ENCODE data around the gene ZIK1. TPM values are rescaled to one million over a fixed set of nuclear protein-coding genes. Genes with fewer than 3 reads are reported as not detected.

Gene ZIK1
- total RNA-seq, 1 donor from 2014 or later: 12.9 TPM

- peaks cover 4% of the 10 kb centered on the region for H3K27me3 Mint-ChIP-seq
- peak overlapping the region; percentile 21 for H3K4me3 Mint-ChIP-seq (ENCODE audit: low read depth)
- no peak for DNase-seq (ENCODE audit: low spot score, unreplicated experiment)
- peaks cover 49% of the 10 kb centered on the region for H3K9me3 Mint-ChIP-seq (ENCODE audit: low read depth)
- peaks cover 9% of the 10 kb centered on the region for H3K4me1 Mint-ChIP-seq (ENCODE audit: low read depth)
- no peak for TF ChIP-seq CTCF (IDR thresholded peaks at IDR 0.05; ENCODE audit: unreplicated experiment)
- peaks cover 45% of the 10 kb centered on the region for H3K36me3 Mint-ChIP-seq (ENCODE audit: insufficient read depth)
- no peak overlapping the region for H3K27ac Mint-ChIP-seq
Measured at GRCh38 chr19:57583104-57583520, 833 bp upstream of the ZIK1 start.

- Mint-ChIP-seq H3K36me3 (ENCODE audit: insufficient read depth) (peaks cover 82% of the 10 kb centered on the region), H3K9me3 (ENCODE audit: low read depth) (peaks cover 67% of the 10 kb centered on the region), H3K4me3 (ENCODE audit: low read depth) (no peak overlapping the region), H3K4me1 (ENCODE audit: low read depth) (peaks cover 6% of the 10 kb centered on the region), H3K27me3 (no peaks in the 10 kb centered on the region), H3K27ac (no peak overlapping the region)
- TF ChIP-seq CTCF (IDR thresholded peaks at IDR 0.05; ENCODE audit: unreplicated experiment): no peak
- no peak for DNase-seq (ENCODE audit: low spot score, unreplicated experiment)
Measured at GRCh38 chr19:57587529-57587928, 3.6 kb downstream of the ZIK1 start.

- Mint-ChIP-seq H3K4me1 (ENCODE audit: low read depth) (peaks cover 2% of the 10 kb centered on the region), H3K9me3 (ENCODE audit: low read depth) (peaks cover 37% of the 10 kb centered on the region), H3K36me3 (ENCODE audit: insufficient read depth) (peaks cover 23% of the 10 kb centered on the region), H3K27me3 (no peaks in the 10 kb centered on the region), H3K4me3 (ENCODE audit: low read depth) (peak overlapping the region; percentile 83), H3K27ac (peak overlapping the region; percentile 60)
- TF ChIP-seq CTCF (IDR thresholded peaks at IDR 0.05; ENCODE audit: unreplicated experiment): no peak
- DNase-seq (ENCODE audit: low spot score, unreplicated experiment): no peak
Measured at GRCh38 chr19:57599377-57599760, 15.4 kb downstream of the ZIK1 start.

DNA sequence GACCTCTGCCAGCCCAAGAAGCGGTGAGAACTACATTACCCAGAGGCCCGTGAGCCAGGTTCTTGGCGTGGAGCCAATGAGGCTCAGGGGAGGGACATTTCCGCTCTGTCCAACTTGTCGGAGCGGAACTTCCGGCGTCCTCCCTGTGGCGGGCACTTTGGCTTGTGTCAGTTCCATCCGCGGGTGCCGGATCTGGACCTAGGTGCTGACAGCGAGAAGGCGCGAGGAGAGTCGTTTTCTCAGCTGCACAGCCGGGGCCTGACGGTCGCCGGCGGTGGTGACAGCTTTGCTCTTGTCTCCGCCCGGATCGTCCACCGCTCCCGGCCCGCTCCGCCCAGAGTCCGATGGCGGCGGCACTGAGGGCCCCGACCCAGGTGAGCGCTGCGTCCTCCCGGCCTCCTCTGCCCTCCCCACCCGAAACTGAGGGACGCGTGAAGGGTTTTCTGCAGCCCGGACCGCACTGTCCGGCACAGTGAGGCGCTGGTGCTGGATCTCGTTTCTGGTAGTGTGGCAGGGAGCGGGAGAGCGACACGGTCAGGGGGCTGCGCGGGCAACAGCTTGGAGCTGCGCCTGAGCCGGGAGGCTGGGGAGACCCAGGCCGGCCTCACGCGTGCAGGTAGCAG, 15.9 kb downstream of the ZIK1 start, which contains the start of gene ZNF530:
ZNF530 (plus strand) TSS at position 125 of the 623 bp plus-strand sequence. CDS start 4,461 bp downstream, outside the sequence.
- Mint-ChIP-seq H3K4me1 (ENCODE audit: low read depth) (peaks cover 2% of the 10 kb centered on the region), H3K27me3 (no peaks in the 10 kb centered on the region), H3K27ac (peak within 1 kb of the TSS; percentile 60), H3K9me3 (ENCODE audit: low read depth) (peaks cover 42% of the 10 kb centered on the region), H3K4me3 (ENCODE audit: low read depth) (peak within 1 kb of the TSS; percentile 83), H3K36me3 (ENCODE audit: insufficient read depth) (peaks cover 28% of the 10 kb centered on the region)
- peak; percentile 67 for DNase-seq (ENCODE audit: low spot score, unreplicated experiment)
- no peak for TF ChIP-seq CTCF (IDR thresholded peaks at IDR 0.05; ENCODE audit: unreplicated experiment)

- peaks cover 30% of the 10 kb centered on the region for H3K9me3 Mint-ChIP-seq (ENCODE audit: low read depth)
- no peak for DNase-seq (ENCODE audit: low spot score, unreplicated experiment)
- no peak for TF ChIP-seq CTCF (IDR thresholded peaks at IDR 0.05; ENCODE audit: unreplicated experiment)
- no peaks in the 10 kb centered on the region for H3K27me3 Mint-ChIP-seq
- no peak overlapping the region for H3K4me3 Mint-ChIP-seq (ENCODE audit: low read depth)
- no peak overlapping the region for H3K27ac Mint-ChIP-seq
- no peaks in the 10 kb centered on the region for H3K4me1 Mint-ChIP-seq (ENCODE audit: low read depth)
- peaks cover 56% of the 10 kb centered on the region for H3K36me3 Mint-ChIP-seq (ENCODE audit: insufficient read depth)
Measured at GRCh38 chr19:57606931-57607330, 23.0 kb downstream of the ZIK1 start.
